Right renal cortex interstitium (tissue), 3 donors: ENCODE results near the gene RO60. TPM values are rescaled to one million over a fixed set of nuclear protein-coding genes. Genes with fewer than 3 reads are reported as not detected.

ENCODE experiments used
- DNase-seq, 3 donors: peaks; one replicate each; pipeline ENCODE4 v3.0.0-alpha.2; 2013; ENCODE audit warnings: low read depth in 3 of 3, low spot score in 2 of 3
- polyA plus RNA-seq, 3 donors: library from polyadenylated mRNA; unstranded; fragments of 120-200 nt; gene quantifications; one replicate each; pipeline ENCODE4 v1.2.1, GENCODE V29; 2013; ENCODE audit not compliant: insufficient read length in 3 of 3

RO60 gene
- polyA plus RNA-seq, 3 donors = 37.7 to 39.2 (median 38.0) TPM

DNA sequence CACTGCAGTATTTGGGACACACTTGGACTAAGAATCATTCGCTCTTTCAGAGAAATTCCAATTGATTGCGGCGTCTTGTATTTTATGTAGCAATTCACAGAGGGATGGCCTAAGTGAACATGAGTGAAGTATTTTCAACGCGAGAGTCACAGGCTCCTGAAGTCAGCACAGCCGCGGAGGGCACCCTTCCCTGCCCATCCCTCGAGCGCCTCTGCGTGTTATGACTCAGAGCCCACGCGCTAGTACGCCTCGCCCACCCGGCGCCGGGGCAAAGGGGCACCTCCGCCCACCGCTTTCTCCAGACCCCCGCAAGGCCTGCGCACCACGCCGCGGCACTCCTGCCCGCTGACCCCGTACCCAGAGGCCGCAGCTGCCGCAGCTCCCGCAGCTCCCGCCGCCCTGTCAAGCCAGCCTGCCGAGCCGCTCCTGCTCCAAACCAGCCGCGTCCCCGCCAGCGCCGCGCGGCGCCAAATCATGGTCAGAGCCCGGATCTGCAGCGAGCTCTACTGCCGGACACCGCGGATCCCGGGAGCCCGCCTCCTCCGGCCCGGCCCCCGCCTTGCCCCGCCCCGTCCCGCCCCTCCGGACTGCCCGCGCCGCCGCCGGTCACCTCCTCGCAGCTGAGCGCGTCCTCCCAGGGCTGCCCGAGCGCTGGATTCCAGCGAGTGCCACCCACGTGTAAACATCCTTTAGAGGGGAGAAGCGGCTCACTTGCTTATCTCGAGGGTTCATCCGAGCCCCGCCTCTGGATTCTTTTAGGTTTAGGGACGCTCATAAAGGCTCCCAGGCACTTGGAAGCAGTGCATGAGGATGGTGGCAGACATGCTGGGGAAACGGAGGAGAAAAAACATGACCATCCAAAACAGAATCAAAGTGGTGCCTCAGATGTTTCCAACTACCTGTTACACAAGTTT, 45.8 kb downstream of the RO60 start, which contains the start of gene GLRX2:
TSS of gene GLRX2 (minus strand) at position 508 of the 914 bp plus-strand sequence. CDS start at position 476, 32 bp downstream.
- peak in 2 of 3 donors; percentile 63 to 64 for DNase-seq

DNA sequence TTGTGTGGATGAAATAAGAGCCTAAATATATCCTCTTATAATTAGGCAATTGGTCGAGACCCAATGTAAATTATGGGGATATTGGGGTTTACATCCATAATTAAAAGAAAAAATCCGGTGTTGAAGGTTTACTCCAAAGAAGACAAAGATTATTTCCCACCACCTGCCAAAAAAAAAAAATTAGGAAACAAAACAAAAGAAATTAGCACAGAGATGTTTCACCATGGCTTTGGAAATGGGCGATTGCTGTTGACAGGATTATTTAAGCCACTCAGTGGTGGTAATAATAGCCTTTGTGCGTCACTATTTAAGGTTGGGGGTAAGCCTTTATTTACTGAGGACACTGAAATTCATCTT, 46.4 kb downstream of the RO60 start:
- DNase-seq = no peak

DNA sequence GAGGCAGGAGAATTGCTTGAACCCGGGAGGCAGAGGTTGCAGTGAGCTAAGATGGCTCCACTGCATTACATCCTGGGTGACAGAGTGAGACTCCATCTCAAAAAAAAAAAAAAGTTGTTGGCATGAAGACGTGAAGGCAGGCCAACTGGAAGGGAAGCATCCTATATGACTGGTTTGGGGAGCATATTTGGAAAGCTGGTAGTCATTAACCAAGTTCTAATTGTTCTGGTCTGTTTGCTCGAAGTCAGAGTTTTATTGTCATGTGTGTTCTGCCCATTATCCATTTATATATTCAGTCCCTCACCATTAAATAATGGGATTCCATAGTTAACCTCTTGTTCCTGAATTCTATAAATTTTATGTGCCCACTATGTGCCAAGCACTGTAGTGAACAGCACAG, 49.1 kb downstream of the RO60 start:
- DNase-seq = no peak

Other genes with a start within 250 kb of the RO60 start
- gene UCHL5, start 252 bp upstream of the RO60 start, polyA plus RNA-seq = 10 to 100 TPM; 47.0 to 55.9 (median 52.5) TPM
- gene GLRX2, start 45.8 kb downstream of the RO60 start, polyA plus RNA-seq = 10 to 100 TPM; 11.2 to 13.8 (median 12.6) TPM
- gene CDC73, start 62.4 kb downstream of the RO60 start, polyA plus RNA-seq = 10 to 100 TPM; 48.7 to 52.9 (median 52.7) TPM
- 10 to 100 TPM; 15.3 to 23.1 (median 15.8) TPM for gene B3GALT2, start 127.0 kb downstream of the RO60 start, polyA plus RNA-seq